Measurements from ENCODE around the gene HAPLN2. TPM values are rescaled to one million over a fixed set of nuclear protein-coding genes. Genes with fewer than 3 reads are reported as not detected.
A peak's percentile ranks its signal among the peaks of the same experiment; 100 is the strongest.

HAPLN2 gene
- total RNA-seq, 2 donors from 2014 or later = 1.2 to 1.8 TPM

GRCh38 chr1:156673387-156674121 lies 54.3 kb downstream of the HAPLN2 start:
- Histone ChIP-seq H3K27me3 (no peaks in the 10 kb centered on the region), H3K4me3 (peak overlapping the region; percentile 14 to 71), H3K27ac (peak overlapping the region; percentile 90 to 96), H3K4me1 (peaks cover 0 to 82% of the 10 kb centered on the region in 2 donors), H3K36me3 (peaks cover 41% of the 10 kb centered on the region), H3K9me3 (no peaks in the 10 kb centered on the region)
- TF ChIP-seq CTCF (IDR thresholded peaks at IDR 0.05) = no peak
- DNase-seq (ENCODE audit: low spot score) = no peak

Other genes with a start within 250 kb of the HAPLN2 start
- 100 to 1,000 TPM in 1 of 2 donors, 10 to 100 TPM in 1; 80.1 to 104 TPM for gene MEF2D, start 118.6 kb upstream of the HAPLN2 start, total RNA-seq
- 1 to 10 TPM in 1 of 2 donors, not detected in 1; 1.0 TPM for gene IQGAP3, start 46.9 kb upstream of the HAPLN2 start, total RNA-seq
- gene TTC24, start 39.7 kb upstream of the HAPLN2 start, total RNA-seq = not detected
- 10 to 100 TPM; 85.3 to 96.3 TPM for gene NAXE, start 27.6 kb upstream of the HAPLN2 start, total RNA-seq
- 10 to 100 TPM; 12.7 to 14.3 TPM for gene GPATCH4, start 17.9 kb upstream of the HAPLN2 start, total RNA-seq
- gene BCAN, start 22.7 kb downstream of the HAPLN2 start, total RNA-seq = not detected
- gene NES, start 58.0 kb downstream of the HAPLN2 start, total RNA-seq = 100 to 1,000 TPM; 134 to 173 TPM
- gene CRABP2, start 86.2 kb downstream of the HAPLN2 start, total RNA-seq = 1 to 10 TPM in 1 of 2 donors, under 1 TPM in 1; 0.67 to 2.5 TPM
- gene METTL25B, start 109.1 kb downstream of the HAPLN2 start, total RNA-seq = 10 to 100 TPM in 1 of 2 donors, 1 to 10 TPM in 1; 7.4 to 15.6 TPM
- 10 to 100 TPM; 13.6 to 18.0 TPM for gene ISG20L2, start 109.4 kb downstream of the HAPLN2 start, total RNA-seq
- gene MRPL24, start 121.7 kb downstream of the HAPLN2 start, total RNA-seq = 10 to 100 TPM; 45.8 to 50.5 TPM
- 100 to 1,000 TPM; 110 to 137 TPM for gene HDGF, start 132.3 kb downstream of the HAPLN2 start, total RNA-seq
- 10 to 100 TPM; 29.8 to 34.3 TPM for gene PRCC, start 148.1 kb downstream of the HAPLN2 start, total RNA-seq
- under 1 TPM; 0.30 to 0.98 TPM for gene SH2D2A, start 197.4 kb downstream of the HAPLN2 start, total RNA-seq
- gene INSRR, start 239.7 kb downstream of the HAPLN2 start, total RNA-seq = not detected
- 1 to 10 TPM in 1 of 2 donors, under 1 TPM in 1; 0.43 to 1.7 TPM for gene NTRK1, start 241.4 kb downstream of the HAPLN2 start, total RNA-seq